Right lobe of liver (tissue), 4 donors: ENCODE data around the gene PEAR1.

Source experiments
- CTCF ChIP-seq, 4 donors: fragments of 200-600 bp in 3 of 4; fragments of 450-650 bp in 1 of 4; IDR thresholded peaks; one replicate each; pipeline versions ENCODE4 v1.5.1 to v1.8.0; 2016 to 2022; ENCODE audit warnings: antibody characterized with exemption in 4 of 4, mild to moderate bottlenecking in 2 of 4
- POLR2A ChIP-seq: fragments of 450-650 bp; IDR thresholded peaks from one replicate; pipeline ENCODE4 v1.6.1; 2017; ENCODE audit warnings: antibody characterized with exemption, mild to moderate bottlenecking
- donor health status: DM: no; HTN: no; CAD: no.
- donor health status: DM: no; HTN: no; CAD: no.
- donor health status: DM: no; HTN: yes; CAD: no.

DNA sequence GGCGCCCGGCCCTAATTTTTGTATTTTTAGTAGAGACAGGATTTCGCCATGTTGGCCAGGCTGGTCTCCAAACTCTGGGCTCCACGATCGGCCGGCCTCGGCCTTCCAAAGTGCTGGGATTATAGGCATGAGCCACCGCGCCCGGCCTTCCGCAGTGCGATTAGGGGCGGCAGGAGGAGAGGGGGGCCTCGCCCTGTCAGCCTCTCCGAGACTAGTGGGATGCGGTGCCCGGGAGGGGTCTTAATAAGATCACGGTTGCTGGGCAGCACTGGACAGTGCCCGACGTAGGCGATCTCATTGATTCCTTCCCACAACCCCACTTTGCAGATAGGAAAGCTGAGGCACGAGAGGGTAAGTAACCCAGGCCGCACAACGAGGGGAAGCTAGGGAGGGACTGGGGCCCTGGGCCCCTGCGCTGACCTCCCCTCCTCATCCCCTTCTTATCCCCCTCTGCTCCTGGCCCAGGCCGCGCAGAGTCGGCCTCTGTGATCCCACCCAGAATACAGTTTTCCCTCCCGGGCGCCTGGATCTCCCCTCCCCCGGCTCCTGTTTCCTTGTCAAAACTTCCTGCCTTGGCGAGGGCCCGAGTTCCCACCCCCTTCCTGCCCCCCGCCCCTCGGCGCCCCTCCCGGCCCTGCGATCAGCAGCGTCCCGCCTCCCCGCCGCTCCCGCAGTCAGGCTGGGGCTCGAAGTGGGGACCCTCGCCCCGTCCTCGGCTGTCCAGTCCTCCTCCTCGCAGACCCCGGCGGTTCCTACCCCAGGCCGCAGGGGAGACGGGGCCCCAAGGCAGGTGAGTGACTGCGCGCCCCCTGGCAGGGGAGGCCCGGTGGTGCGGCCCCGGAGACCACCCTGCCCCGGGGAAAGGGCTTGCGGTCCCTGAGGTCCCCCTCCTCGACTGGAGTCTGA lies at the start of gene PEAR1:
- TF ChIP-seq CTCF (IDR thresholded peaks at IDR 0.05) (no peak), POLR2A (peak; percentile 36)
